DND-41 (cell line): ENCODE measurements around the gene TAF11L2.
"Not testable (repeated sequence)": the region's sequence is repeated elsewhere in the genome, so short reads cannot be mapped to it uniquely, and the experiment has no call there.

Source experiments
- ATAC-seq: fragments of 200-7000 bp; cut with Tn5 transposase; 3 replicates; pipeline ENCODE4 v1.9.1; 2021; ENCODE audit warnings: low read depth; ENCODE audit not compliant: insufficient read depth
- DNase-seq: peaks from one replicate; pipeline ENCODE4 v3.0.0-alpha.2; 2020
- H2AFZ ChIP-seq: 2 replicates; pipeline ENCODE4 v1.6.0; 2012; ENCODE audit warnings: low read depth, low read length
- H3K27ac ChIP-seq: 2 replicates; pipeline ENCODE4 v1.5.1; 2012; ENCODE audit warnings: low read length, inconsistent platforms
- H3K27me3 ChIP-seq: fragments of 200-600 bp; sonication (generic); 2 replicates; pipeline ENCODE4 v1.6.0; 2012; ENCODE audit warnings: low read length, mild to moderate bottlenecking, inconsistent platforms; ENCODE audit not compliant: insufficient read depth, poor library complexity
- H3K36me3 ChIP-seq: 2 replicates; pipeline ENCODE4 v1.5.1; 2012; ENCODE audit warnings: low read length, inconsistent platforms; ENCODE audit not compliant: insufficient read depth
- H3K4me1 ChIP-seq: 2 replicates; pipeline ENCODE4 v1.5.1; 2012; ENCODE audit warnings: mild to moderate bottlenecking, low read length; ENCODE audit not compliant: insufficient read depth
- H3K4me2 ChIP-seq: 2 replicates; pipeline ENCODE4 v1.6.0; 2012; ENCODE audit warnings: mild to moderate bottlenecking, moderate library complexity, low read length, inconsistent platforms; ENCODE audit not compliant: insufficient read depth
- H3K4me3 ChIP-seq, 2 experiments: fragments of 200-600 bp in 1 of 2; shearing (Covaris generic) in 1 of 2; 2 replicates each; pipeline ENCODE4 v1.5.1; 2012 to 2016; ENCODE audit warnings: inconsistent platforms in 2 of 2, low read length in 2 of 2, mild to moderate bottlenecking in 2 of 2, low read depth in 1 of 2, moderate library complexity in 1 of 2
- H3K79me2 ChIP-seq: 2 replicates; pipeline ENCODE4 v1.6.0; 2012; ENCODE audit warnings: low read length, inconsistent platforms; ENCODE audit not compliant: insufficient read depth
- H3K9ac ChIP-seq: 2 replicates; pipeline ENCODE4 v1.6.0; 2012; ENCODE audit warnings: low read depth, mild to moderate bottlenecking, inconsistent platforms, low read length, moderate library complexity
- H3K9me3 ChIP-seq: 2 replicates; pipeline ENCODE4 v1.5.1; 2012; ENCODE audit warnings: low read length, moderate library complexity, mild to moderate bottlenecking, inconsistent platforms; ENCODE audit not compliant: insufficient read depth, severe bottlenecking
- H4K20me1 ChIP-seq: 2 replicates; pipeline ENCODE4 v1.6.0; 2012; ENCODE audit warnings: low read length; ENCODE audit not compliant: insufficient read depth
- EZH2 ChIP-seq: IDR thresholded peaks from 3 replicates; pipeline ENCODE4 v1.6.1; 2012; ENCODE audit warnings: borderline replicate concordance, low read depth, mild to moderate bottlenecking, moderate library complexity, low read length, inconsistent platforms; ENCODE audit not compliant: severe bottlenecking
- TF ChIP-seq, protein P1 (sequence below): IDR thresholded peaks from 2 replicates; pipeline ENCODE4 v1.5.1; 2012; ENCODE audit warnings: borderline replicate concordance, low read length, moderate library complexity, mild to moderate bottlenecking; ENCODE audit not compliant: poor library complexity, severe bottlenecking; ENCODE audit errors: extremely low read depth

The TAF11L2 gene

DNA sequence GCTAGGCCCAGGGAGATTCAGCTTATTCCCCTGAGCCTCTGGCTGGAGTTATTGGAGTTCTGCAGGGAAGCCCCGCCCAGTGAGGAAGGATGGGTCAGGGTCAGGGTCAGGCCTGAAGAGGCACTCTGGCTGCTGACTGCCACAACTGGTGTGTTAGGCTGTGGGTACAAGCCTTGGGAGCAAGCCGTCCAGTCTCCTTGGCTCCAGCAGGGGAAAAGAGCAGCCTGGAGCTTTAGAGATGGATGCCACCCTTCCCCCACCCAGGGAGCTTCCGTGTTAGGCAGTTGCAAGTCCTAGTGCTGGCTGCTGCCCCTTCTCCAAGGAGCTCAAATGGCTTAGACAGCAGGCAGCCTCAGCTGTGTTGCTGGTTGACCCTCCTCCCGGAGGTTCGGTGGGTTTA lies 34.4 kb upstream of the TAF11L2 start:
- TF ChIP-seq, protein P1, sequence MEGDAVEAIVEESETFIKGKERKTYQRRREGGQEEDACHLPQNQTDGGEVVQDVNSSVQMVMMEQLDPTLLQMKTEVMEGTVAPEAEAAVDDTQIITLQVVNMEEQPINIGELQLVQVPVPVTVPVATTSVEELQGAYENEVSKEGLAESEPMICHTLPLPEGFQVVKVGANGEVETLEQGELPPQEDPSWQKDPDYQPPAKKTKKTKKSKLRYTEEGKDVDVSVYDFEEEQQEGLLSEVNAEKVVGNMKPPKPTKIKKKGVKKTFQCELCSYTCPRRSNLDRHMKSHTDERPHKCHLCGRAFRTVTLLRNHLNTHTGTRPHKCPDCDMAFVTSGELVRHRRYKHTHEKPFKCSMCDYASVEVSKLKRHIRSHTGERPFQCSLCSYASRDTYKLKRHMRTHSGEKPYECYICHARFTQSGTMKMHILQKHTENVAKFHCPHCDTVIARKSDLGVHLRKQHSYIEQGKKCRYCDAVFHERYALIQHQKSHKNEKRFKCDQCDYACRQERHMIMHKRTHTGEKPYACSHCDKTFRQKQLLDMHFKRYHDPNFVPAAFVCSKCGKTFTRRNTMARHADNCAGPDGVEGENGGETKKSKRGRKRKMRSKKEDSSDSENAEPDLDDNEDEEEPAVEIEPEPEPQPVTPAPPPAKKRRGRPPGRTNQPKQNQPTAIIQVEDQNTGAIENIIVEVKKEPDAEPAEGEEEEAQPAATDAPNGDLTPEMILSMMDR, result no peak
- no peak for TF ChIP-seq EZH2
- no peak for ATAC-seq
- H3K9me3 ChIP-seq, result no peaks in the 10 kb centered on the region

DNA sequence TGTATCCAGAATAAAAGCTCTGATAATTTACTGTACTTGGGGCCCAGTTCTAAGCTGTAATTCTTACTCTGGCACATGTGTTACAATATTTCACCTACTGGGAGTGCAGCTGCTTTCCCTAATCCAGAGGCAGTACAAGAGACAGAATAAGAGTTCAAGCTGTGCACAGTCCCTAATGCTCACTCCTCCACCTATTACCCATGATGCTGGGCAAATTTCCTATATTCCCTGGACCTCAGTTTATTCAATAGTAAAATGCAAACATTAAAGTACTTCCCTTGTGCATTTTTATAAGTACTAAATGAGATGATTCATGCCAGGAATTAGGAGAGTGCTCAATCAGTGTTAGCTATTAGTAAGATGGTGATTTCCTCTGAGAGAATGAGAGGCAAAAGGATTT lies 28.0 kb upstream of the TAF11L2 start:
- Histone ChIP-seq H3K27ac (no peak overlapping the region), H3K4me2 (no peak overlapping the region), H3K4me1 (no peaks in the 10 kb centered on the region), H3K4me3 (no peak overlapping the region), H3K27me3 (no peaks in the 10 kb centered on the region), H3K9me3 (peaks cover 3% of the 10 kb centered on the region), H3K79me2 (no peaks in the 10 kb centered on the region), H3K36me3 (no peaks in the 10 kb centered on the region), H2AFZ (no peak overlapping the region), H3K9ac (no peak overlapping the region), H4K20me1 (no peaks in the 10 kb centered on the region)
- DNase-seq (no peak), ATAC-seq (no peak)
- TF ChIP-seq, protein P1, result no peak
- TF ChIP-seq EZH2, result no peak

More for the DNA sequence above, 34.4 kb upstream of the TAF11L2 start:
- no peaks in the 10 kb centered on the region for H3K27me3 ChIP-seq
- no peaks in the 10 kb centered on the region for H4K20me1 ChIP-seq
- H3K4me3 ChIP-seq, result no peak overlapping the region
- no peaks in the 10 kb centered on the region for H3K36me3 ChIP-seq
- H3K4me1 ChIP-seq, result no peaks in the 10 kb centered on the region
- no peak overlapping the region for H3K4me2 ChIP-seq
- DNase-seq, result no peak
- no peak overlapping the region for H2AFZ ChIP-seq
- no peak overlapping the region for H3K27ac ChIP-seq
- no peak overlapping the region for H3K9ac ChIP-seq
- no peaks in the 10 kb centered on the region for H3K79me2 ChIP-seq

DNA sequence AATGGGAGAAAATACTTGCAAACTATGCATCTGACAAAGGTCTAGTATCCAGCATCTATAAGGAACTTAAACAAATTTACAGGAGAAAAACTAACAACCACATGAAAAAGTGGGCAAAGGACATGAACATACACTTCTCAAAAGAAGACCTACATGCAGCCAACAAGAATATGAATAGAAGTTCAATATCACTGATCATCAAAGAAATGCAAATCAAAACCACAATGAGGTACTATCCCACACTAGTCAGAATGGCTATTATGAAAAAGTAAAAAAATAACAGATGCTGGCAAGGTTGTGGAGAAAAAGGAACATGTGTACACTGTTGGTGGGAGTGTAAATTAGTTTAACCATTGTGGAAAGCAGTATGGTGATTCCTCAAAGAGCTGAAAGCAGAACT lies 23.0 kb upstream of the TAF11L2 start:
- H3K9ac ChIP-seq, H3K9me3 ChIP-seq, H4K20me1 ChIP-seq, H3K36me3 ChIP-seq, H3K27me3 ChIP-seq, H3K4me3 ChIP-seq, H3K27ac ChIP-seq, H3K4me1 ChIP-seq, H3K79me2 ChIP-seq, H3K4me2 ChIP-seq, DNase-seq, H2AFZ ChIP-seq, ATAC-seq: not testable (repeated sequence)

DNA sequence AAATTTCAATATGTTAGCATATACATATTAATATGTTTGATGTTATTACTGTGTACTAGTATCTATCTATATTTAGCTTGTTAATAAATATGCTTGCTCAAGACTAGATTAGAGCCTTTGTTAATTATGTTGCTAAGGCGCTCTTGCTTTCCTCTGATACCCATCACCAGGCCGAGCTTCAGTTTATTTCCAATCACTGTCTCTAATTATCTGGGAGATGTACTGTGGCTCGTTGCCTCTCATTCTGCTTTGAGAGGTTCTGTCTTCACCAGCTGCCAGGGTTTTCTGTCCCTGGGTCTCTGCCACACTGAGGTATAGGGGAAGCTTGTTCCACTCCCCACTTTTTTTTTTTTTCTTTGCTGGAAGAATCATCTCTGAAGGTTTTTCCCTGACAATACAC lies 21.0 kb upstream of the TAF11L2 start:
- no peak for TF ChIP-seq EZH2
- TF ChIP-seq, protein P1, result no peak
- no peak overlapping the region for H3K4me3 ChIP-seq
- H3K9ac ChIP-seq, result no peak overlapping the region

More for the DNA sequence above, 21.0 kb upstream of the TAF11L2 start:
- Histone ChIP-seq H3K79me2 (no peaks in the 10 kb centered on the region), H4K20me1 (no peaks in the 10 kb centered on the region), H3K4me2 (no peak overlapping the region), H3K36me3 (no peaks in the 10 kb centered on the region), H3K9me3 (no peaks in the 10 kb centered on the region), H3K27me3 (no peaks in the 10 kb centered on the region), H2AFZ (no peak overlapping the region), H3K4me1 (no peaks in the 10 kb centered on the region), H3K27ac (no peak overlapping the region)
- ATAC-seq (no peak), DNase-seq (no peak)
